ENCODE data around the gene RALY.

Gene RALY

DNA sequence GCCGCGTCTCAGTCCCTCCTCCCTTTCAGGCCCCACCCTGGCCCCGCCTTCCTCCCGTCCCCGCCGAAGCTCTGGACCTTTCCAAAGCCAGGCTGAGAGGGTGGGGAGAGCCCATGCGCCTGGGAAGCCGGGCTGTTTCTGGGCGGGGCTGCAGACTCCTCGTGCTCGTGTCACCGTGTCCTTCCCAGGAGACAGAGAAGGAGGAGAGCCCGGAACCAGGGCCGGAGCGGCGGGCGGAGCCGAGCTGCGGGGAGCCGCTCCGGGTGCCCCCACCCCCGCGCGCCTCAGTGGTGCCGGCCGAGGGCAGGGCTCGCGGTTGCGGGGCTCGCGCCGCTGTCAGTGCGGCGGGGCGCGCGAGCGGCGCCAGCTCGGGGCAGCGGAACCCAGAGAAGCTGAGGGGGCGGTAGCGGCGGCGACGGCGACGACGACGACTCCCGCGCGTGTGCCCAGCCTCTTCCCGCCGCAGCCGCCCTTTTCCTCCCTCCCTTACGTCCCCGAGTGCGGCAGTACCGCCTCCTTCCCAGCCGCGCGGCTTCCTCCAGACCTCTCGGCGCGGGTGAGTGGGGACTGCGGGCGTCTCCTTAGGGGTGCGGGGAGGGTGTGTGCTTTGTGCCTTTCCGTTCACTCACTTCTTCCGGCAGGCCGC is at the start of gene RALY:
Gene RALY, plus strand, starts transcription at position 336 of the 646 bp plus-strand sequence. CDS start 78,164 bp downstream, outside the sequence.
- peak; percentile 88 to 95 for DNase-seq (ENCODE audit: low read depth in 2 of 2)

DNA sequence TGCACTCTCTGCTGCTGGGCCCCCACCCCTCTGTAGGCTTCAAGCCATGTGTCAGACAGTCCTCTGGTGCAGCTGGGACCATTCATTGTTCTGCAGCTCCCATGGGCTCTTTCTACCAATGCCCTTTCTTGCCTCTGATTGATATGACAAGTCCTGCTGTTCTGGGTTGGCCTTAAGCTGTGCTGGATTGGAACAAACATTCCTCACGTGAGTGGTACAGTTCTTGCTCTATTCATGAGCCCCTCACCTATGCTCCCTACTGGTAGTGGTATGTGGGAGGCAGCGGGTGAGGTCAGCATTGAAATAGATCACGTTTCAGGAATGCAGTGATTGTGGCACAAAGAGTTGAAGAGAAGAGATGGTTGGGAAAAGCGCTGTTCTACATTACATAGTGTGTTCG is 48.8 kb upstream of the RALY start:
- DNase-seq (ENCODE audit: low read depth in 2 of 2), result no peak

DNA sequence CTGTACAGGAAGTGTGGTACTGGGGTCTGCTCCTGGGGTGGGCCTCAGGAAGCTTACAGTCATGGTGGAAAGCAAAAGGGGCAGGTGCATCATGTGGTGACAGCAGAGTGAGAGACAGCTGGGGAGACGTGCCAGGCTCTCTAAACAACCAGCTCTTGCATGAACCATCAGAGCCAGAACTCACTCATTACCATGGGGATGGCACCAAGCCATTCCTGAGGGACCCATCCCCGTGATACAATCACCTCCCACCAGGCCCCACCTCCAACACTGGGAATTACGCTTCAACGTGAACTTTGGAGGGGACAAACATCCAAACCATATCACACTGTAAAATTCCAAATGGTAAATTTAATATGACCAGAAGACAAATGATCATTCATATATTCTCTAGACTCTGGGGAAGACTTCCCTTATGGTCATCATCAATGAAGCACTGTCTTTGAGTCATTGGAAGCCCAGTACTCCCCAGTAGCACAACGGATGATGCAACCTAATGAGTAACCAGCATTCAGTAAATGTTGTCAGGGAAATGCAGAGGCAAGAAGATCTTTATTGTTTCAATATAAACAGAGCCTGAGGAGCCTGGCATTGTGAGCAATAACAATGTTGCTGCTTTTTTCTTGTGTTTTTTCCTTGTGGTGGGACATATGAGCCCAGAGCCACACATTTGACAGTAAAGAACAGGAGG is 48.2 kb upstream of the RALY start:
- DNase-seq (ENCODE audit: low read depth in 2 of 2), result no peak

DNA sequence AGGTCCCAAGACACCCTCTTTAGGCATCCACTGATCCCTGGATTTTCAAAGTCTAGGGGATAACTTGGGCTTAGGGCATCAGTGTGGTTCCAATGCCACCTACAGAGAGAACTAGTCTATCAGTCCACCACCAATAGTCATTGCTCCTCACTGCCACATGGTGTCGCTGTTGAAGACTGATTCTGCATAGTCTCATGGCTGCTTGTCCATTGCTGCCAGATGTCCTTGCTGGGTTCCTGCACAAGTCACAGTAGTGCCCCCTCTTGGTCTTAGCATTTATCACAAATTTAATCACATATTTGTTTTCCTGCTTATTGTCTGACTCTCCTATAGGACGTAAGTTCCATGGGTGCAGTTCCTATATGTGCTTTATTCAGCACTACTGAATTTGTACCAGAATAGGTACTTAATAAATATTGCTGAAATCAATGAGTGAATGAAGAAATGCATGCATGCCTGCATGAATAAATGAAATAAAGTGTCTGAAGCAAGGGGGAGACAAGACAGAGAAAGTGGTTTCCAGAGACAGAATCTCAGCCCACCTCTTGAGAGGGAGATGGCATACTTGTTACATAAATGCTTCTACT is 45.9 kb upstream of the RALY start:
- peak in 1 of 2 experiments; percentile 32 for DNase-seq (ENCODE audit: low read depth in 2 of 2)

DNA sequence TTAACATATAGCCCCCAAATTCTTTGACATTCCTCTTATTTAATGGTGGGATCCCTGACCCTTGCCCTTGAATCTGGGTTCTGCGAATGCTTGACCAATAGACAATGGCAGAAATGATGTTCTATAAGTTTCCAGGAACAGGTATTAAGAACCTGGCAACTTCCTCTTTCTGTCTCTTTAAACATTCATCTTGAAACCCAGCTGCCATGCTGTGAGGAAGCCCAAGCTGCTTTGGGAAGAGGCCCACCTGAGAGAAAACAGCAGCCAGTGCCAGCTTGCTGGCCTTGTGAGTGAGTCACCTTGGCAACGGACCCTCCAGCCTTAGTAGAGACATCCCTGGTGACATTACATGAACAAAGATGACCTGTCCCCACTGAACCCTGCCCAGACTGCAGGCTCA is 45.2 kb upstream of the RALY start:
- DNase-seq (ENCODE audit: low read depth in 2 of 2), result no peak

DNA sequence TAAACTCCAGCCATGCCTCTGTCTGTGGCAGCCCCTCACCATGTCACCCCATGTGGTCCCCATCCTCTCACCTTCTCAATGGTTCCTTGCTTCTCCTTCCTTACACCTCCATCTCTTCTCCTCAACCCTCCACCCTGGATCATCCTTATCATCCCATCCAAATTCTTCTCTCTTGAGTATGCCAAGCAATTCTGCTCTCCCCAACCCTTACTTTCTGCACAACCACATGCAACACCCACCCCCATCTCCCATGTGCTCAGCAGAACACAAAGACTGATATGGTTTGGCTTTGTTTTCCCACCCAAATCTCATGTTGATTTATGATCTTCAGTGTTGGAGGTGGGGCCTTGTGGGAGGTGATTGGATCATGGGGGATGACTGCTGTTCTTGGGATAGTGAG is 42.5 kb upstream of the RALY start:
- no peak for DNase-seq (ENCODE audit: low read depth in 2 of 2)

DNA sequence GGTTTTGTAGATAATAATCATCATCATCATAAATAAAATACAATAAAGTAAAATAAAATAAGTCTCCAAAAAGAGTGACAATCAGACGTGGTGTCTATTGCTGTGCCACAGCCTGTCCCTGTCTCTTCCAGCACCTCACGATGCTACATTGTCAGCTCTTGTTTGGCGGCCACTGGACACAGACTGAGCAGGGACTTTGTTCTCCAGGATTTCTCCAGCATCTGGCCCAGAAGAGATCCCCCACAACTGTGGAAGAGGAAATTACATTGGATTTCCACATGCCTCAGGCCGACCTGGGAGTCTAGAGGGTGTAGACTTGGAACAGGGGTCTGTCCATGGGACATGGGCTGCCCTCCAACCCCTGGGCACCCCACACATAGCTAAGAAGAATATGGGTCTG is 39.2 kb upstream of the RALY start:
- DNase-seq (ENCODE audit: low read depth in 2 of 2), result no peak

DNA sequence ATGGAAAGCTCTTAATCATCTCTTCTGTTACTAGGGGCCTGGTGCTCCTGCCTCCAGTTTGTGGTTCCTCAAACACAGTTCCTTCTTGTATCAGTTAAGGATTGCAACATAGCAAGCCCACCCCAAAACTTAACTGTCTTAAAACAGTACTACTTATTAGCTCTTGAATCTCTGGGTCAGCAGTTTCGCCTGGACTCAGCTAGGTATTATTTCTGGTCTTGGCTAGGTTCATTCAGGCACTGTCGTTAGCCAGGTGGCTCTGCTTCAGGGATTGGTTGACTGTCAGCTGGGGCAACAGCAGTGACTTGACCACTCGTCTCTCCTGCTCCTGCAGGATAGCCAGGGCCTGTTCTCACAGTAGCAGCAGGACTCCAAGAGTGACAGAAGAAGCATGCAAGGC is 30.0 kb upstream of the RALY start:
- no peak for DNase-seq (ENCODE audit: low read depth in 2 of 2)

DNA sequence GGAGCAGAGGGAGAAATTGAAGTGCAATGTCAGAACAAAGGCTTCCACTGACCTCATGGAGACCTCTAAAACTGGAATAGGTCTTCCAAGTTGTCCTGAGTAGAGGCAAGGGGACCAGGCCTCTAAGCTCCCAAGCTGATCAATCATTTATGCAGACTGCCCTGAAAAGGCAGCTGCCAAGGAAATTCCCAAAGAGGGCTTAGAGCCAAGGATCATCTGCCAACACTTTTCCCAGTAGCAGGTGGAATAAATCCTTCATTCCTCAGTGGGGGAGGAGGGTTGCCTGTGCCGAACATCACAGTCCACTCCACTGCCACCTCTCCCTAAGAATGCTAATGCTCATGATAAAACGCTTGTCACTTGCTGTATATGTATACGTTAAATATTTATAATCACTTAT is 29.3 kb upstream of the RALY start:
- no peak for DNase-seq (ENCODE audit: low read depth in 2 of 2)

DNA sequence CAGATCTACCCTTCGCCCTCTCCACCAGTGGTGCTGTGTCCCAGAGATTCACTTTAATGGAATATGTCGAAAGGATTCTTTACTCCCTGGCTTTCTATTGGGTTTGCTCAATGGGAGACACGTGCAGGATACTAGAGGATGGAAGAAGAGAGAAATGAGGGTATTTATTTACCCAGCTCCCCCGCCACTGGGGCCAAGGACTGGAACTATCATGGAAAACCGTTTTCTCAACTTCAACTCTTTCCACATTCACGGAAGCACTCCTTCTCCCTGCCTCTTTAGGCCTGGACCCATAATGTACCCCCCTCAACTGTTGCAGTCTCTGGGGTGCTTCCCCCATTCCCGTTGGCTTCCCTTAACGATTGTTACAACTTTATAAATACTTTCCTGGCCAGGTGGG is 26.6 kb upstream of the RALY start:
- DNase-seq (ENCODE audit: low read depth in 2 of 2), result no peak

DNA sequence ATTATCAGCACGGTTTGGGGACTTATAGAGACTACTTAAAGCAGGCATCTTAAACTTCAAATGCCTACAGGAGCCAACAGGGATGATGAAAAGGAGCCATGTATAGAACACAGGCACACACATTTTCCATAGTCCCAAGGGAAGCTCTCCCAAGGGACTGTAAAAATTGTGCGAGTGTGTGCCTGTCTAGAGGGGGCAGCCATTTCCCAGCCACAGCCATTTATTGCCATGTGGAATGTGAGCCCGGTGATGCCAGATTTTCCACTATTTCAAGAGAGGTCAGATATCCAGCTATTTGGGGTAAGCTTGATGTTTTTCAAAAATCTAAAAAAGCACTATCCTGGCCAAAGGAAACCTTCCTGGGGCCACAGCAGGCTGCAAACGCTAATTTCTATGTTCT is 24.1 kb upstream of the RALY start:
- DNase-seq (ENCODE audit: low read depth in 2 of 2), result no peak

DNA sequence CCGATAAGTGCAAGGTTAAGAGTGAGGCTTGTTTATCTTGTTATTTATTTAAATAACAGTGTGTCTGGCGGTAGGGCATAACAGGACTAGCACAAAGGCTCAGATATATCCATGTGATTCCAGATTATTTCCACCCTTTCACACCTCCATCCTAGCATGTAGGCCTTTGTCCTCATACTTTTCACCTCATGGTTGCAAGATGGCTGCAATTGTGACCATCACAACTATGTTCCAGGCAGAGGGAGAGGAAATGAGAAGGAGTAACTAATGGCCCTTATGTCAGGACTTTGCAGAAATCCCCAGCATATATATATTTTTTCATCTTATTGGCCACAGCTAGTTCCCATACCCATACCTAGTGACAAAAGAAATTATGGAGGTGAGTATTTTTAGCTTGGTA is 23.5 kb upstream of the RALY start:
- no peak for DNase-seq (ENCODE audit: low read depth in 2 of 2)

DNA sequence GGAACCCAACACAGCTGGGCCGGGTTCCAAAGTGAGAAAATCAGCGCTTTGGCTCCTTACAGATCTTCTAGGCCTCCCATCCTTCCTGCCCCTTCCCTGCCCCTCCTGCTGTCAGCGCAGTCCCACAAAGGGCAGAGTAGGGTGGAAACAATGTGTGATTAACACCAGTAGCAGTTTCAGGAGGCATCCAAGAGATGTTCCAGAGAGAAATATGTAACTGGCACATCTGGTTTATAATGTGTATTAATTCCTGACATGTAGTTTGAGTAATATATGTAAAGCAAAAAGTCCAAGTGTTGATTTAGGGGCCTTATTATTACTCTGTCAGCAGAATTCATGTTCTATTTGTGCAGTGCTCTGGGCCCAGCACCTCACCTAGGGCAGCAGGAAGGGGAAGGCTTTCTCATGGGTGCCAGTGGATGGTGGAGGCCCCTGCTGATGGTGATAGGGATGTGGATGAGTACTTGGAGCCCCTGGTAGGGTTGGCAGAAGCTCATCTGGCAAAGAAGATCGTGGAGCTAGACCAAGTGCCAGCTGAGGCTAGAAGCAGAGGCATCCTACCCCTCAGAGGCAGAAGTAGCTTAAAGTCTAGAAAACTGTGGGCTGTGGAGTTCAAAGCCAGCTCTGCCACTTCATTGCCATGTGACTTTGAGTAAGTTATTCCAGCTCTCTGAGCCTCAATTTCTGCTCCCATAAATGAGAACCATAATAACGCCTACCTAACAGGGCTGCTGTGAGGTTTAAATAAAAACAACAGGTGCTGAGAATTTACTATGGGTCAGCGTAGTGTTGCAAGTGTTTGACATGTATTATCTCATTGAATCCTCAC is 22.4 kb upstream of the RALY start:
- no peak for DNase-seq (ENCODE audit: low read depth in 2 of 2)

DNA sequence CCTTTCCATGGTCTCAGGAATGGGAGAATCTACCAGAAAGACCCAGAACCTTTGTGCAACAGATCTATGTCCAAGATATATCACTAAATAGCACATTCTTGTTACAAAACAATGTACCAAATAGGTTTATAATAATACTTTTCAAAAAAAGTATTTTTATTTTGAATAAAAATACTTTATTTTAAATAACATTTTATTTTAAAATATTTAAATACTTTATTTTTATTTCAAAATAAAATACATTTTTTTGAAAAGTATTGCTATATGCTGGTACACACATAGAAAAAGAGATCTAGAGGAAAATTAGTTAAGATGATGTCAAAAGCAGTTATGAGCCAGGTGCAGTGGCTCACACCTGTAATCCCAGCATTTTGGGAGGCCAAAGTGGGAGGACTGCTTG is 16.8 kb upstream of the RALY start:
- DNase-seq (ENCODE audit: low read depth in 2 of 2), result no peak

DNA sequence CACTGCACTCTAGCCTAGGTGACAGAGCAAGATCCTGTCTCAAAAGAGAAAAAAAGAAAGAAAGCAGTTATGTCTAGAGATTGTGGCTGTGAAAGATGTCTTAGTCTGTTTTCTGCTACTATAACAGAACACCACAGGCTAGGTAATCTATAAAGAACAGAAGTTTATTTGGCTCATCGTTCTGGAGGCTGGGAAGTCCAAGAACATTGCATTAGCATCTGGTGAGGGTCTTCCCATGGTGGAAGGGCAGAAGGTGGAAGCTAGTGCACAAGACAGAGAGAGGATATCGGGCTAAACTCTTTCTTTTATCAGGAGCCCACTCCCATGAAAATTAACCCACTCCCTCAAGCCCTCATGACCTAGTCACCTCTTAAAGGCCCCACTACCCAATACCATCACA is 16.2 kb upstream of the RALY start:
- no peak for DNase-seq (ENCODE audit: low read depth in 2 of 2)

DNA sequence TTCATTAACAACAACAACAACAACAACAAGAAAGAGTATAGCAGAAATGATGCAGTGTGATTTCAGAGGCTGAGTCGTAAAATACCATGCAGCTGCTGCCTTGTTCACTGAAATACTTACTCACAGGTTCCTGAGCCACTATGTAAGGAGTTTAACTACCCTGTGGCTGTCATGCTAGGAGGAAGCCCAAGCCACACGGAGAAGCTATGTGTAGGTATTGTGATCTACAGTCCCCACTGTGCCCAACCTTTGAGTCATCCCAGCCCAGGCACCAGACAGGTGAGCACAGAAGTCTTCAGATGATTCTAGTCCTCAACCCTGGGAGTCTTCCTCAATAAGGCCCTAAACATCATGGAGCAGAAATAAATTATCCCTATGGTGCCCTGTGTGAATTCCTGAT is 14.6 kb upstream of the RALY start:
- no peak for DNase-seq (ENCODE audit: low read depth in 2 of 2)

DNA sequence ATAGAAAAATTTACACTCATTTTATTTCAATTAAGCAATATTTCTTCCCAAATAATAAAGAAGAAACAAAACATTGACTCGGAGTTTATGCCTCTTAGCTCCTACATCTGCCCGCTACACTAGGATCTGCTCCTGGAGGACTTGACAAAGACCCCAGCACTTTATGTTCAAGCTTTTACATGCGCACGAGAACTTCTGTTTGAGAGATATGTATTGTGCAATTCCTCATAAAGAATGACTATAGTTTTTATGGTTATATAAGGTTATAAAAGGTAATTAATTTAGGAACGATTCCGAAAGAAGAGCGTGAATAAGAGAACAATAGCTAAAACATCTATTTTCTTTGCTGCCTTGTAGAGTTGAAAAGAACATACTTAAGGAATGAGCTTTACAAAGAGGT is 12.4 kb upstream of the RALY start:
- DNase-seq (ENCODE audit: low read depth in 2 of 2), result no peak

DNA sequence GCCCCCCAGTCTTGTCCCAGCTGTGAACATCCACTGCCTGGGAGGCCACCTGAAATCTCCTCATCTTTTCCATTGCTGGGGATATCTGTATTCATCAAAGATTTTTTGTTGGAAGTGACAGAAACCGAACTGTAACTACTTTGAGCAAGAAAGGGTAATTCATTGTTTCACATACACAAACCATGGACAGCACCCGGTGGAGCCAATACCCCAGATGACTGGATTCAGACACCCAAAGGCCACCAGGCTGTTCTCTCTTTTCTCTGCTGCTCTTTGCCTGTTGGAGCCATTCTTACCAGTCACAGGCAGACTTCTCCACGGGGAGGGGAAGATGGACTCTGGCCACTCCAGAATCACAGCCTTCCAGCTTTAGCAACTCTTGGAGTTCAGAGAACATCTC is 11.7 kb upstream of the RALY start:
- DNase-seq (ENCODE audit: low read depth in 2 of 2), result no peak

DNA sequence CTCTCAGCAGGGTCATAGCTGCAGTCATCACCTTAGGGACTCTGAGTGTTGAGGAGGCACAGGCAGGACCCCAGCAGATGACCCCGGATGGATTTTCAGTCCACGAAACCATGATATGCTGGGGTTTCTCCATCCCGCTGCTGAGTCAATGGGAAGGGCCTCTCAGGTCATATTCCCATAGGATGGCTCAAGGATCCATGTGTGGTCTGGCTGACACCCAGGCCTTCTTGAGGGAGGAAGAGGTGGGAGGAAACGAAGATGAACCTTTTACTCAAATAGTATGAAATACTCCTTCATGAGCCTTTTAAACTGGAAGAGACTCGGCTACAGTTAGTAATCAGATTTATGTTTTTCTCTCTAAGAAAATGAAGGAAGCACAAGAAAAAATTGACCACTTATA is 10.3 kb upstream of the RALY start:
- no peak for DNase-seq (ENCODE audit: low read depth in 2 of 2)

DNA sequence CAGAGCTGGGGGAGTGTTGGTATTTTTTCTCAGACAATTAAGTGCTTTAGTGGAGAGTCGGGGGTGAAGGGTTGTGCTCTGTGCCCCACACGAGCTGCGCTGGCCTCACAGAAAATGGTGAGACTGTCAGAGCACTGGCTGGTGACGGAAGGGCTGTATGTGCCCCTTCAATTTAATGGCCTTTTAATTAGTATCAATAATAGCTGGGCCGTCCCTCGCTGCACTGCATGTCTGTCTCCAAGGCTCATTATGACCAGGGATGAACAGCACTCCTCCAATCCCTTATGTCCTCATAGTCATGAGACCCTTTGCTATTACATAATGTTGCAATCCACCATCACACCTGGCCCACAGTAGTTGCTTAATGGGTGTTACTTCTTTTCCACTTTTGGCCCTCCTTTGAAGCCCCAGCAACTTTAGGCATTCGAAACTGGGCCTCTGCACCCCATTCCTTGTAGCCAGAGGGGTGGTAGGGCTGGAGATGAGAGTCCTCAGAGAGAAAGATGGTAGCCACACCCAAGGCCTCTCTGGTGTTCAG is 9.5 kb upstream of the RALY start:
- DNase-seq (ENCODE audit: low read depth in 2 of 2), result no peak

DNA sequence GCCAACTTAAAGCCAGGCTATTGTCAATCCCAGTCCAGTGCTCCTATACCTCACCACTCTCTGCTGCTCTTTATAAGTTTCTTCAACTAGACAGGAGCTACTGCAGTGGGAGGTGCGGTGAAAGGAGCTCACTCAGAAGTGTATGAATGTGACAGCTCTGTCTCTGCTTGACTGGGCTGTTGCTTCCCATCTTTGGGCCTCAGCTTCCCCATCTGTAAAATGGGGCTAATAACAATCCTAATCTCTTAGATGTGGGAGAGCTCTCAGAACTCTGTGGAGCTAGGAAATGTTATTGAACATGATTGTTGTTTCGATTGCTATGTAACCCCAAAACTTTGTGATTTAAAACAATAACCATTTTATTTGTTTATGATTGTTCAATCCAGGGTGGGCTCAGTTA is 8.4 kb upstream of the RALY start:
- DNase-seq (ENCODE audit: low read depth in 2 of 2), result no peak

DNA sequence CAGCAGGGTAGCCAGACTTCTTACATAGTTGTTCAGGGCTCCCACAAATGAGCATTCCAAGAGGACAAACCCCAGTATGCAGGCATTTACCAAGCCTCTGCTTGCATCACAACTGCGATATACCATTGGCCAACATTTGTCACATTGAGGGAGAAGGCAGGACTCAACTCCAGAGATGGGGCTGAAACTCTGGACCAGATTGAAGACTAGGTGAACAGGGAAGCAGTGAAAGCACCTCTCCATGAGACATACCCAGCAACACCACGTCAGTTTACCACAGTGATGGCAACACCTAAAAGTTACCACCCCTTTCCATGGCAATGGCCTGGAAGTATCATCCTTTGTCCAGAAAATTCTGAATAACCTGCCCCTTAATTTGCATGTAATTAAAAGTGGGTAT is 7.9 kb upstream of the RALY start:
- no peak for DNase-seq (ENCODE audit: low read depth in 2 of 2)
